CD4-positive, alpha-beta T cell treated with Interleukin-2 at 100 ng/mL for 4 hours (primary cell): ENCODE results near the gene FDPS.
A peak's percentile ranks its signal among the peaks of the same experiment; 100 is the strongest.
"Not testable (repeated sequence)": the region's sequence is repeated elsewhere in the genome, so short reads cannot be mapped to it uniquely, and the experiment has no call there.

Experiments
- DNase-seq: peaks from one replicate; pipeline ENCODE4 v3.0.0-alpha.2; 2020; ENCODE audit warnings: low spot score

FDPS gene

DNA sequence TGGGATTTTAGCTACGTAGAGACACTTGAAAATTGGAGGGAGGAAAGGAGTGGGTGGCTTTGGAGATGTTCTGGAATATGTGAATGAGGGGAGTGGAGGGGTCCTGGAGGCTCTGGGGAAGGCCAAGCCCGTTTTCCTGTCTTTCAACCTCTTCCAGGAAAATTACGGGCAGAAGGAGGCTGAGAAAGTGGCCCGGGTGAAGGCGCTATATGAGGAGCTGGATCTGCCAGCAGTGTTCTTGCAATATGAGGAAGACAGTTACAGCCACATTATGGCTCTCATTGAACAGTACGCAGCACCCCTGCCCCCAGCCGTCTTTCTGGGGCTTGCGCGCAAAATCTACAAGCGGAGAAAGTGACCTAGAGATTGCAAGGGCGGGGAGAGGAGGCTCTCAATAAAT is 11.6 kb downstream of the FDPS start:
- DNase-seq: no peak

DNA sequence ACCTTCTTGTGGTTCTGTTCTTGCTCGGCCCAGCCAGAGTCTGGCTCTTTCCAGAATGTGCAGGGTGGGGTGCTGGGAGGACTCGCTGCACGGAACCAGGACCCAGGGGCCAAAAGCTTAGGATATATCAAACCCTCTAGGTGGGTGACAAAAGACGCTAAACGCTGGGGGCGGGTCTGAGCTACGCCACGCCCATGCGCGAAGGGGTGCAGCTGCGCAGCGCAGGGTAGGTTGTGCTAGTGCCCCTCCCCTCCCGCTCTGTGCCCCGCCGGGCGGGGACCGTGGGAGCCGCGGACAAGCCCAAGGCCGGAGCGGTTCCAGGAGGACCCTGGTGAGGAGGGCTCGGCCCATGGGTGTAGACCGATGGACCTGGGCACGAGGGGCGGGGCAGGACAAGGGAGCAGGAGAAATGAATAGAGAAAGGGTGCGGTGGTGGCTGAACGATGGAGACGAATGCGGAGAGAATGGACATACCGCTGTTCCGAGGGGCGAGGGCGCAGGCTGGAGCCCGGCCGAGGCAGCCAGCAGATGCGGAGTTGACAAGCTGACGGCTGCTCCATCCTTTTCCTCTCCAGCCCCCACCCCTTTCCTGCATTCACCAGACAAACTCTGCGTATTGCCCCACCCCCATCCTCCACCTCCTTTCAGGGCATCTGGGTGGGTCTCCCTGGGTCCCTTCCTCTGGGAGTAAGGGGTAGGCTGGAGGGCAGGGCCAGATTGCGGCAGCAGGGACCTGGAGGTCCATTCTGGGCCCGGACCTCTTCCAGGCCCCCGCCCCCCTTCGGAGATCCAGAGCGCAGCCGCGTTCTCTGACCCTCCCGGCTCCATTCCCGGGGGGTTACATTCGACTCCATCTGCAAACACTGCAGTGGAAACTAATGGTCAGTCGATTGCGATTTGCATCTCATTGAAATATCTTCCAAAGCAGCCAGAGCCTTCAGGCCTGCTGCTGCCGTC is 12.3 kb downstream of the FDPS start, which contains the start of gene RUSC1:
RUSC1 (plus strand) TSS at position 234 of the 957 bp plus-strand sequence. CDS start 880 bp downstream, outside the sequence.
- peak; percentile 67 for DNase-seq

DNA sequence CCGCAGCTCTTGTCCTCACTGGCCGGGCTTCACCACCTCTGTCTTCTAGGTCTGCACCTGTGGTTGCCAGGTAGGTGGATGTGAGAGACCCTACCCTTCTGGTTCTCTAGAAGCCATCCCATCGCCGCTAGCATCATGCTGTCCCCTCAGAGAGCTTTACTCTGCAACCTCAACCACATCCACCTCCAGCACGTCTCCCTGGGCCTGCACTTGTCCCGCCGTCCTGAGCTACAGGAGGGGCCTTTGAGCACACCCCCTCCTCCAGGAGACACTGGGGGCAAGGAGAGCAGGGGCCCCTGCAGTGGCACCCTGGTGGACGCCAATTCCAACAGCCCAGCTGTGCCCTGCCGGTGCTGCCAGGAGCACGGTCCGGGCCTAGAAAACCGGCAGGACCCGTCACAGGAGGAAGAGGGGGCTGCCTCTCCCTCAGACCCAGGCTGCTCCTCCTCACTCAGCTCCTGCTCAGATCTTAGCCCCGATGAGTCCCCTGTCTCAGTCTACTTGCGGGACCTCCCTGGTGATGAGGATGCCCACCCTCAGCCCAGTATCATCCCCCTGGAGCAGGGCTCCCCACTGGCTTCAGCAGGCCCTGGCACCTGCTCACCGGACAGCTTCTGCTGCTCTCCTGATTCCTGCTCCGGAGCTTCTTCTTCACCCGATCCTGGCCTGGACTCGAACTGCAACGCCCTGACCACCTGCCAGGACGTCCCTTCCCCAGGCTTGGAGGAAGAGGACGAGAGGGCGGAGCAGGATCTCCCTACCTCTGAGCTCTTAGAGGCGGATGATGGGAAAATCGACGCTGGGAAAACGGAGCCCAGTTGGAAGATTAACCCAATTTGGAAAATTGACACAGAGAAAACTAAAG is 13.2 kb downstream of the FDPS start:
- no peak for DNase-seq

DNA sequence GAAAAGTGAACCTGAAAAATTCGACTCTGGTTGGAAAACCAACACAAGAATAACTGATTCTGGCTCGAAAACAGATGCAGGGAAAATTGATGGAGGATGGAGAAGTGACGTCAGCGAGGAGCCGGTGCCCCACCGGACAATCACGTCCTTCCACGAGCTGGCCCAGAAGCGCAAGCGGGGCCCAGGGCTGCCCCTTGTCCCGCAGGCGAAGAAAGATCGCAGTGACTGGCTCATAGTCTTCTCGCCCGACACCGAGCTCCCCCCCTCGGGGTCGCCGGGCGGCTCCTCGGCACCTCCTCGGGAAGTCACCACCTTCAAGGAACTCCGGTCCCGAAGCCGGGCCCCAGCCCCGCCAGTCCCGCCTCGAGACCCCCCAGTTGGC is 13.9 kb downstream of the FDPS start:
- DNase-seq: no peak

DNA sequence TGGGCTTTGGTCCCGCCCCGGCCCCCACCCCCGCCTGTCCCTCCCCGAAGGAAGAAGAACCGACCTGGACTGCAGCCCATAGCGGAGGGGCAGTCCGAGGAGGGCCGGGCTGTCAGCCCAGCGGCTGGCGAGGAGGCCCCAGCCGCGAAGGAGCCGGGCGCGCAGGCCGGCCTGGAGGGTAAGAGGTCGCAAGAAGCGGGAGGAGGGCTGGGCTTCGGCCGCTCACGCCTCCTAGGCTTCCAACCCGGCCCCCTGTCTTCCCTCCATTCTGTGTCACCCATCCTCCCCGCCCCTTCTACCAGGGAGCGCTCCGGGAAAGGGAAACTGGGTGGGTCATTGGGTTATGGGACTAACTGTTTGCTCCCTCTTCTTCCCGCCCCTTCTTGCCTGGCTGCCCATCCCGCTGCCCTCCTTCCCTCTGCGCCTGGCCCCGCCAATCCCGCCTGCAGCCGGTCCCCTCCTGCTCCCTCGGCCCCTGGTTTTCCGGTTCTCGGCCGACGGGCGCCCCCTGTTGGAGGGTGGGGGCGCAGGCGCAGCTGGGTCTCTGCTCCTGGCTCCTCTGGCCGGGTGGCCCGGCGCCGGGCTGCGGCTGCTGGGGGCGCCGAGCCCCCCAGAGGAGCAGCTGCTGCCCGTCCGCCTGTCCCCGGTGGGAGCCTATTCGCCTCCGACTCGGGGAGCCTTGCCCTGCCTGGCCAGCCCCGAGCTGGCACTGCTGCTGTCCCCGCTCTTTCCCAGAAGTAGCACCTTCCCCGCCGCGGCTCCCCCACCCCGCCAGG is 14.5 kb downstream of the FDPS start:
- DNase-seq: peak; percentile 81

DNA sequence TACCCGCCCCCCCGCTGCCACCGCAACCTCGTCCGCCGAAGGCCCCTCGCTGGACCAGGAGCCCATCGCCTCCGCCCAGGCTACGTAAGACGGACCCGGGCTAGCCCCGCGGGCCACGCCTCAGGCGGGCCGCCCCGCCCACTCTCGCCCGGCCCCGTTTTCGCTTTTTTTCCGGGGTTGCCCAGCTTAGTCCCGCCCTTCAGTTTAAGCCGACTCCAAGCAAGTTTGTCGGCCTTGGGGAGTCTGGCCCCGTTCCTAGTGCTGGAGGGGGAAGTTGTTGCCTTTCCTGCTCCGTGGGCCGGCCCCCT is 15.0 kb downstream of the FDPS start:
- DNase-seq: peak; percentile 85

DNA sequence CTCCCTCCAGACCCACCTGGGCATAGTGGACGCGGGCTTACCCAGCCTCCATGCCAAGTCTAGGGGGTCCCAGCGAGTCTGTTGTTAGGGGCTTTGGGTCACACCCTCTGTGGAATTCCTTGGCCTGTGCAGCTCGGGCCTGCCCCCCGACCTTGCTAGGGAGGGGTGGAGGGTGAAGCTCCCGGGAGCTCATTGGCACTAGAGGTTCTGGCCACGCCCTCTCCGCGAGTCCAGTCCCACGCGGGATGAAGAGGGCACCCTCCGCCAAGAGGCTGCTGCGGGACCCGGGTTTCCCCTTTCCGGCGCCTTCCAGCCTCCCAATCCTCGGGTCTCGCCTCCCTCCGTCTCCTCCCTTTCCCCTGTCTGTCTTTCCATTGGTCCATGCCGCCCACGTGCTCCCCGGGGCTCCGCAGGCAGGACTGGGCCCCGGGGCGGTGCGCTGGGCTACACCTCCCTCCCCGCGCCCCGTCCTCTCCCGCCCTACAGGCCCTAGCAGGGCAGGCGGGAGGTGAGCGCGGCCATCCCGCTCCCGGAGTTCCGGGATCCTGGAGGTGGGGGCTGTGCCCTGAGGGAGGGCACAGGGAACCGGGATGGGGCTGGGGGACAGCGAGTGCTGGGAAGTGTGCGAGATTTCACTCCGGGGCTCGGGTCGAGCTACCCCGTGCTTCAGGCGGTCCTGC is 15.5 kb downstream of the FDPS start:
- peak; percentile 87 for DNase-seq

DNA sequence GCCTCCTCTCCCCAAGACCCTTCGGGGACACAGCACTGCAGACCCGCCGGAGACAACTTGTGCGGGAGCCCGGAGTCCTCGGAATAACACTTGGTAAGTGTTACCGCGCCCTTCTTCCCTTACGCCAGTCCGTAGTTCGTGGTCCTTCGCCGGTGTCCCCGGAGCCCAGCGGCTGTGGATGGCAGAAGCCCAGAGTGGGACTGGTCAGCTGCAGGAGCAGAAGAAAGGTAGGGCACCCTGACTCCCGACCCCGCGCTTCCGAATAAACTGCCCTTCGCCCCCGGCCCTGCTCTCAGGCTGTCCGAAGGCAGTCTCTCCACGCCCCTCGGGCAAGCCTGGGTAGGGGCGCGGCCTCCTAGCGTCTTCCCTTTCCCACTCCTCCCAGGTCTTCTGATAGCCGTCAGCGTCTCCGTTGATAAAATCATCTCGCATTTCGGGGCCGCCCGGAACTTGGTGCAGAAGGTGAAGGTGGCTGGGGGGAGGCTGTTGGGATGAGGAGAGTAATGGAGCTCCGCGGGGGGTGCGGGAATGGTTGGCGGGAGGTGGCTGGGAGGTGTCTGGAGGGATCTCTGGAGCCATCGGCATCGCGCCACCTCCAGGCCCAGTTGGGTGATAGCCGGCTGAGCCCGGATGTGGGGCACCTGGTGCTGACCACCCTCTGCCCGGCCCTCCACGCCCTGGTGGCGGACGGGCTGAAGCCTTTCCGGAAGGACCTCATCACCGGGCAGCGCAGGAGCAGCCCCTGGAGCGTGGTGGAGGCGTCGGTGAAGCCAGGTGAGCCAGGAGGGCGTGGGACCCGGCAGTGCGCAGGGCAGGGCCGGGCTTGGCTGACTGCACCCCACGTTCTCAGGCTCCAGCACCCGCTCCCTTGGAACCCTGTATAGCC is 16.3 kb downstream of the FDPS start:
- DNase-seq: no peak

DNA sequence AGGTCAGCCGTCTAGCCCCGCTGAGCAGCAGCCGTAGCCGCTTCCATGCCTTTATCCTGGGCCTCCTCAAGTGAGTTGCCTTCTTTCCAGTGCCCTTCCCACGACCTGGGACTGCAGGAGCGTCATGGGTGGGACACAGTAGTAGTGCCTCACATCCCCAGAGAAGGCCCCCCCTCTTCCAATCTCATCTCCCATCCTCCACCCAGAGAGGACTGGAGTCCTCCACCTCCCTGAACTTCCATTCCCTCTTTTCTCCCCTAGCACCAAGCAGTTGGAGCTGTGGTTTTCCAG is 16.9 kb downstream of the FDPS start:
- DNase-seq: no peak

DNA sequence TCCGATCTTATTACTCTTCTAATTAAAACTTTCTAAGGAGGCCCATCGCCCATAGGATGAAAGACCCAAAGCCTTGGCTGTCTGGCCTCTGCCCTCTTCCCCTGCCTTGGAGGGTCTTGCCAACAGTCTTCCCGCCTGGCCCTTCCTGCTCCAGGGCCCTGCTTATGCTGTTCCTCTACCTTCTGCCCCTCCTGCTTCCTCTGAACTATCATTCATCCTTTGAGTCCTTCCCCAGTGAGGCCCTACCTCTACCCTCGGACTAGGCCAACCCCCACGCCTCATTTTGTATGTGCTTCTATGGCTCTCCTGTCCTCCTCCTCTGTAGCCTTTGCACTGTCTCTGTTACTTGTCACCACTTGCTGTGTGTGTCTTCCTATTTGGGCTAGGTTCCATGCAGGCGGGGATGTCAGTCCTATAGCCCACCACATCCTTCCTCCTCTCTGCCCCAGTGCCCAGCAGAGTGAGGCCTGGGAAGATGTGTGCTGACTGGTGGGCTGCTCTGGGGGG is 17.4 kb downstream of the FDPS start:
- DNase-seq: no peak

DNA sequence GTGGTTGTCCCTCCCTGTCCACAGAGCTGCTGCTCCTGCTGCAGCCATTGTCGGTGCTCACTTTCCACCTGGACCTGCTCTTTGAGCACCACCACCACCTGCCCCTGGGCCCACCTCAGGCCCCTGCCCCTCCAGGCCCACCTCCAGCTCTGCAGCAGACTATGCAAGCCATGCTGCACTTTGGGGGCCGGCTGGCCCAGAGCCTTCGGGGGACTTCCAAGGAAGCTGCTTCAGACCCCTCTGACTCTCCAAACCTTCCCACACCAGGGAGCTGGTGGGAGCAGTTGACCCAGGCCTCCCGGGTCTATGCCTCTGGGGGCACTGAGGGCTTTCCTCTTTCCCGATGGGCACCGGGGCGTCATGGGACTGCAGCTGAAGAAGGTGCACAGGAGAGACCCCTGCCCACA is 18.0 kb downstream of the FDPS start:
- no peak for DNase-seq

DNA sequence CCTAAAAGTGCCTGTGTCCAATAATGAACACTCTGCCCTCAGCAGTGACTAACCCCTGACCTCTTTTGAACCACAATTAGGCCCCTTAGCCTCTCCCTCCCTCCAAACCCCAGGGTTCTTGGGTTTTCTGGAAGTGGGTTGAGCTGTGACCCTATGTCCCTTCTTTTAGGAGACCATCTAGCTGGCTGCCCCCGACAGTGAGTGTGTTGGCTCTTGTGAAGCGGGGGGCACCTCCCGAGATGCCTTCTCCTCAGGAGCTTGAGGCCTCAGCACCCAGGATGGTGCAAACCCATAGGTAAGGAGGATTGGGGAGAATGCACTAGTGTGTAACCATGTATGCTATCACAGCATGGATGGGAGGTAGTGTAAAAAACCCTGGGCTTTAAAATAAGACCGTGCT is 19.3 kb downstream of the FDPS start:
- DNase-seq: no peak

DNA sequence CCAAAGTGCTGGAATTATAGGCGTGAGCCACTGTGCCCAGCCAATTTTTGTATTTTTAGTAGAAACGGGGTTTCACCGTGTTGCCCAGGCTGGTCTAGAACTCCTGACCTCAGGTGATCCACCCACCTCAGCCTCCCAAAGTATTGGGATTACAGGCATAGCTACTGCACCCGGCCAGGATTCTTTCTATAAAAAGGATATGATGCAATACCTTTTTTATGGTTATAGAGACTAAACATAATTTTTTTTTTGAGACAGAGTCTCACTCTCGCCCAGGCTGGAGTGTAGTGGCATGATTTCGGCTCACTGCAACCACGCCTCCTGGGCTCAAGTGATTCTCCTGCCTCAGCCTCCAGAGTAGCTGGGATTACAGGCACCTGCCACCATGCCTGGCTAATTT is 20.2 kb downstream of the FDPS start:
- DNase-seq: not testable (repeated sequence)

DNA sequence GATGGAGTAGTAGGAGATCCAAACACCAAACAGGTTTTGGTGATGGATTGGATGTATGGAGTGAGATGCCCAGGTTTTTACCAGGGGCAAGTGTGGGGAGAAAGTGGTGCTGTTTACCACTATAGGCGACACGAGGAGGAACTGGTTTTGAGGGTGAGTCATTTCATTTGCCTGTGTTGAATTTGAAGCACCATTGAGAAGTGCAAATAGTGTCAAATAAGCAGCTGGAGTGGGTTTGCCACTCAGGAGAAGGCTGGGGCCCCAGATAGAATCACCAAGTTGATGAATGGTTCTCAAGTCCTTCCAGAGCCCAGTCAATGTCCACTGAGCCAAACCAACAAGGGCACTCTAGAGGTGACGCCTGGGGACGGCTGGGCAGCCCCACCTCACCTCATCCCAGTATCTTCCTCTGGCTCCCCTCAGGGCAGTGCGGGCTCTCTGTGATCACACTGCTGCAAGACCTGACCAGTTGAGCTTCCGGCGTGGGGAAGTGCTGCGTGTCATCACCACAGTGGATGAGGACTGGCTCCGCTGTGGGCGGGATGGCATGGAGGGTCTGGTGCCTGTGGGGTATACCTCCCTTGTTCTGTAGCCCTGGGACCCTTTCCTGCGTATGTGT is 21.4 kb downstream of the FDPS start:
- no peak for DNase-seq

DNA sequence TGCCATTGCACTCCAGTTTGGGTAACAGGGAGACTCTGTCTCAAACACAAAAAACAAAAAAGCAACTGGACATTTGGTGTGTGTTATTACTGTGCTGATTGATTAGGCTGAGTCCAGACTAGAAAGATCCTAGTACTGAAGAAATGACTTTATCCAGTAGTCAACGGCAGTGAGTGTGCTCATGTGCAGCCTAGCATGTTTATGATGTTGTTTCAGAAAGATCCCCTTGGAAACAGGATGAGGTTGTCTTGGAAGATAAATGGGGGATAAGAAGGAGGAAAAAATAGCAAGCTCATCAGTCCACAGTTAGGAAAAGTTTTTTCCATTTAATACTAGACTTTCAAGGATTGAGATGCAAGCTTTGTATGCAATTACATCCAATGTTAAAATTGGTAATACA is 26.3 kb downstream of the FDPS start:
- DNase-seq: no peak

DNA sequence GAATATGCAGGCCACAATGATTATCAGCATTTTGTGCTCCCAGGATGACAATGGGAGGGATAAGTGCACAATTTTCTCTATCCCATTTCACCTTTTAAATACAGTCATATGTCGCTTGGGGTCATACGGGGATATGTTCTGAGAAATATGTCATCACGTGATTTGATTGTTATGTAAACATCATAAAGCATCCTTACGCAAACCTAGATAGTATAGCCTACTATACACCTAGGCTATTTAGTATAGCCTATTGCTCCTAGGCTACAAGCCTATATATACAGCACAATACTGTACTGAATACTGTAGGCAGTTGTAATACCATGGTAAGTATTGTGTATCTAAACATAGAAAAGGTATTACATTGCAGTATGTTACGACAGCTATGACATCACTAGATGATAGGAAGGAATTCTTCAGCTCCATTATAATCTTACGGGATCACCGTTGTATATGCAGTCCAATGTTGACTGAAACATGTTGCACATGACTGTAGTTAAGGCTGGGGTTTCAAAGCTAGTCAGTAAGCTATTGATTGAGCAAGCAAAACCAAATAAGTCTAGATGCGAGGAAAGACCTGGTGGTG is 30.9 kb downstream of the FDPS start:
- DNase-seq: no peak

DNA sequence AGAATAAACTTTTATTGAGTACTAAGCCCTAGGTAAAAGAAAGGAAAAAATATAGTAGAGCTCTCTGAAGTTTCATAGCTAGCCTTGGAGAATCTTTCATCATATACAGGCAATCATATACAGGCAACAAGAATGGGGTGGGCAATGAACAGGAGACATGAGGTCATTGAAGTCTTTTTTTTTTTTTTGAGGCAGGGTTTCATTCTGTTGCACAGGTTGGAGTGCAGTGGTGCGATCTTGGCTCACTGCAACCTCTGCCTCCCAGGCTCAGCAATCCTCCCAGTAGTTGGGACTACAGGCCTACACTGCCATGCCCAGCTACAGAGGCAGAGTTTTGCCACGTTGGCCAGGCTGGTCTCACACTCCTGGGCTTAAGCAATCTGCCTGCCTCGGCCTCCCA is 34.2 kb downstream of the FDPS start:
- no peak for DNase-seq

DNA sequence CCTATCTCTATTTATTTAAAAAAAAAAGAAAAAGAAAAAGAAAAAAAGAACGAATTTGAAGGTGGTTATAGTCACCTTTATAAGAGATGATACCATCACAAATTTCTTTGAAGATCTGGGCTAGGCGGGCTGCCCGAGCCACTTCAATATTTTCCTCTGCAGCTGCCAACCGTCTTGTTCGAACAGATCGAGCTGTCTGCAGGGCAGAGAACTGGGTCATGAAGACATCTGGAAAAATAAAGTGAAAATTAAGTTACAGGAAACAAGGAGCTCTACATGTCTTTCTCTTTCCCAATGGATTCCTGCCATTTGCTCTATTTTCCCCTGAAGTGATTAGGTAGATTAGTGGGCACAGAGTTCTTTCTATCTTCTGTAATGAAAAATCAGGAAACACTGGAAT is 44.0 kb downstream of the FDPS start:
- DNase-seq: no peak

DNA sequence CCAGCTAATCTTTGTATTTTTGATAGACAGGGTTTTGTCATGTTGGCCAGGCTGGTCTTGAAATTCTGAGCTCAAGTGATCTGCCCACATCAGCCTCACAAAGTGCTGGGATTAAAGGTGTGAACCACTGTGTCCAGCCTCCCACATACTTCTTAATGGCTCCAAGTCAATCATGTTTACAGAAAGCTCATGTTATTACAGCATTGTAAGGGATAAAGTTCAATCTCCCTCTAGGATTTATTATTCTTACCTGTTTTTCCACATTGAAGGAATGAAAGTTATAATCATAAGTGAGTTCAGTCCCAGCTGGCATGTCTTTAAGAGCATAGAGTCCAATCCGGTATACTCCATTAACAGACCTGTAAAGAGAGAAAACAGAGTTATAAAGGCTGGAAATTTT is 51.4 kb downstream of the FDPS start:
- no peak for DNase-seq
